Gastrocnemius medialis (tissue), 4 donors: ENCODE measurements around the gene LPCAT2.

Experiments used
- POLR2A ChIP-seq, 2 donors: fragments of 450-650 bp; IDR thresholded peaks; one replicate each; pipeline ENCODE4 v1.6.1; 2017; ENCODE audit warnings: antibody characterized with exemption in 2 of 2, mild to moderate bottlenecking in 2 of 2, moderate library complexity in 2 of 2
- TF ChIP-seq, protein P1 (sequence below), 5 experiments: fragments of 450-650 bp in 3 of 5; fragments of 200-600 bp in 2 of 5; sonication (generic) in 2 of 5; IDR thresholded peaks in 4 of 5; conservative IDR thresholded peaks in 1 of 5; 1 replicate in 4 of 5; 2 replicates in 1 of 5; pipeline ENCODE4 v1.5.1; 2016 to 2019; ENCODE audit warnings: antibody characterized with exemption in 5 of 5, mild to moderate bottlenecking in 3 of 5, moderate library complexity in 3 of 5

DNA sequence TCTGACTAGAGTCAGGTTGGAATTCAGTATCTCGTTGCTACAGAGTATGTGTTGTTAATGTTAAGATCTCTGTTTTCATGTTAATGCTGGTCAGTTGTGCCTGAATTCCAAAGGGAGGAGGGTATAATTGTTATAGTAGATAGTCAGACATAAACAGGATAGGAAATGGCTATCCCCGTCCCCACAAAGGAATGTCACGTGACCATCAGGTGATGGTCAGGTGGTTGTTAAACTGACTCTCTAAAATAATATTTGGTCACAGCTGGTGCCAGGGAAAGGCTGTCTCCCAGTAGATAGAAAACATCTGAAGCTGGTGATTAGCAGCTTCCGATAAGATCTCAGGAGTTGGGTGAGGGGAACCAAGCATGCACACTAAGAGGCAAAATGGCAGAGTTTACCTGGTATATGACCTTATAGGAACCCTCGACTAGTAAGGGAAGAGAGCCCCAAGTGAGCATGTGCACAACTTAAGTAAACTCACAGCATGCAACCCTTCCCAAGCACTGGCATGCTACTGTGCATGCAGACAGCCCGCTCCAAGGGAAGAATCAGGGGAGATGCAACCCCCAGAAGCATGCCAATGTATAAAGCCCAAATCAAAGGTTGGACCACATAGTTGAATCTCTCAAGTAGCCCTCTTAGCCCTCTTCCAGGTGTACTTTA is 119.6 kb downstream of the LPCAT2 start:
- TF ChIP-seq, protein P1, sequence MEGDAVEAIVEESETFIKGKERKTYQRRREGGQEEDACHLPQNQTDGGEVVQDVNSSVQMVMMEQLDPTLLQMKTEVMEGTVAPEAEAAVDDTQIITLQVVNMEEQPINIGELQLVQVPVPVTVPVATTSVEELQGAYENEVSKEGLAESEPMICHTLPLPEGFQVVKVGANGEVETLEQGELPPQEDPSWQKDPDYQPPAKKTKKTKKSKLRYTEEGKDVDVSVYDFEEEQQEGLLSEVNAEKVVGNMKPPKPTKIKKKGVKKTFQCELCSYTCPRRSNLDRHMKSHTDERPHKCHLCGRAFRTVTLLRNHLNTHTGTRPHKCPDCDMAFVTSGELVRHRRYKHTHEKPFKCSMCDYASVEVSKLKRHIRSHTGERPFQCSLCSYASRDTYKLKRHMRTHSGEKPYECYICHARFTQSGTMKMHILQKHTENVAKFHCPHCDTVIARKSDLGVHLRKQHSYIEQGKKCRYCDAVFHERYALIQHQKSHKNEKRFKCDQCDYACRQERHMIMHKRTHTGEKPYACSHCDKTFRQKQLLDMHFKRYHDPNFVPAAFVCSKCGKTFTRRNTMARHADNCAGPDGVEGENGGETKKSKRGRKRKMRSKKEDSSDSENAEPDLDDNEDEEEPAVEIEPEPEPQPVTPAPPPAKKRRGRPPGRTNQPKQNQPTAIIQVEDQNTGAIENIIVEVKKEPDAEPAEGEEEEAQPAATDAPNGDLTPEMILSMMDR (IDR thresholded peaks at IDR 0.05 in 4 of 5, conservative IDR thresholded peaks at IDR 0.05 in 1 of 5), result no peak
- no peak for TF ChIP-seq POLR2A (IDR thresholded peaks at IDR 0.05)
